ENCODE measurements around the gene LDLRAD4.

GRCh38 chr18:13534631-13535030, 316.1 kb downstream of the LDLRAD4 start:
- TF ChIP-seq CTCF (IDR thresholded peaks at IDR 0.05) (no peak), POLR2A (IDR thresholded peaks at IDR 0.05) (no peak), EP300 (IDR thresholded peaks at IDR 0.05) (no peak)

Measured in stomach (tissue), 4 donors.